HG03025 (cell line): ENCODE data around the gene MRPL41.
A peak's percentile ranks its signal among the peaks of the same experiment; 100 is the strongest.
"Not testable (repeated sequence)": the region's sequence is repeated elsewhere in the genome, so short reads cannot be mapped to it uniquely, and the experiment has no call there.

ENCODE experiments used
- ATAC-seq: cut with Tn5 transposase; IDR thresholded peaks from one replicate; pipeline ENCODE4 v1.9.1; 2021; ENCODE audit warnings: mild to moderate bottlenecking, moderate library complexity; ENCODE audit not compliant: unreplicated experiment, low FRiP score

The MRPL41 gene

DNA sequence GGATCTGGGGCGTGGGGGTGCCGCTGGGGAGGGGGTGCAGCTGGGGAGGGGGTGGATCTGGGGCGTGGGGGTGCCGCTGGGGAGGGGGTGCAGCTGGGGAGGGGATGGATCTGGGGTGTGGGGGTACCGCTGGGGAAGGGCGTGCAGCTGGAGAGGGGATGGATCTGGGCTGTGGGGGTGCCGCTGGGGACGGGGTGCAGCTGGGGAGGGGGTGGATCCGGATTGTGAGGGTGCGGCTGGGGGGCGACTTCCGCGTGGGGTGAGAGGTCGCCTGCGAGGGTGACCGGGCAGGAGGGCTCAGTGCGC is 768 bp upstream of the MRPL41 start:
- not testable (repeated sequence) for ATAC-seq

DNA sequence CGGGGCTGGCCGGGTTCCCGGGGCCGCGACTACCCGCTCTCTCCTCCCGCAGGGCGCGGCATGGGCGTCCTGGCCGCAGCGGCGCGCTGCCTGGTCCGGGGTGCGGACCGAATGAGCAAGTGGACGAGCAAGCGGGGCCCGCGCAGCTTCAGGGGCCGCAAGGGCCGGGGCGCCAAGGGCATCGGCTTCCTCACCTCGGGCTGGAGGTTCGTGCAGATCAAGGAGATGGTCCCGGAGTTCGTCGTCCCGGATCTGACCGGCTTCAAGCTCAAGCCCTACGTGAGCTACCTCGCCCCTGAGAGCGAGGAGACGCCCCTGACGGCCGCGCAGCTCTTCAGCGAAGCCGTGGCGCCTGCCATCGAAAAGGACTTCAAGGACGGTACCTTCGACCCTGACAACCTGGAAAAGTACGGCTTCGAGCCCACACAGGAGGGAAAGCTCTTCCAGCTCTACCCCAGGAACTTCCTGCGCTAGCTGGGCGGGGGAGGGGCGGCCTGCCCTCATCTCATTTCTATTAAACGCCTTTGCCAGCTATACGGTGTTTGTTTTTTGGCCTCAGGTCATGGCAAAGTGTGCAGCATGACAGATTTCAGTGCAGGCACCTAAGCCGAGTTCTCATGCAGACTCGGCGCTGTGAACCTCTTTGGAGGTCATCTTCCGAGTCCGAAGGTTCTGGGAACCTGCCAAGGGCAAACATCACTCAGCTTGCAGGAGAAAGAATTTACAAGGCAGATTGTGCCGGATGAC is 516 bp downstream of the MRPL41 start:
- no peak for ATAC-seq

DNA sequence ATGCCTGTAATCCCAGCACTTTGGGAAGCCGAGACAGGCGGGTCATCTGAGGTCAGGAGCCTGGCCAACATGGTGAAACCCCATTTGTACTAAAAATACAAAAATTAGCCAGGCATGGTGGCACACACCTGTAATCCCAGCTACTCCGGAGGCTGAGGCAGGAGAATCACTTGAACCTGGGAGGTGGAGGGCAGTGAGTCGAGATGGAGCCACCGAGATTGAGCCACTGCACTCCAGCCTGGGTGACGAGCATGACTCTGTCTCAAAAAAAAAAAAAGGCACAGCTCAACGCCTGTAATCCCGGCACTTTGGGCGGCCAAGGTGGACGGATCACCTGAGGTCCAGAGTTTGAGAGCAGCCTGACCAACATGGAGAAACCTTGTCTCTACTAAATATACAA is 2.0 kb downstream of the MRPL41 start:
- ATAC-seq = not testable (repeated sequence)

DNA sequence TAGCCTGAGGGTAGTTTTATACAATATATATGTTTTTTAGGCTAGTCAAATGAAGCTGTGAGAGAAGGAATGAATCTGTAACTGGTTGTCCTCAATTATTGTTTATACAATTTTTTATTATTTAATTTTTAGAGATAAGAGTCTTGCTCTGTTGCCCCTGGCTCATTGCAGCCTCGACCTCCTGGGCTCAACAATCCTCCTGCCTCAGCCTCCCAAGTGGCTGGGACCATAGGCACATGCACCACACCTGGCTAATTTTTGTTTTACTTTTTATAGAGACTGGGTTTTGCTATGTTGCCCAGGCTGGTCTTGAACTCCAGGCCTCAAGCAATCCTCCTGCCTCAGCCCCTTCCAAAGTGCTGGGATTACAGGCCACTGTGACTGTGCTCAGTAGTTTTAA is 2.7 kb downstream of the MRPL41 start:
- ATAC-seq = no peak

DNA sequence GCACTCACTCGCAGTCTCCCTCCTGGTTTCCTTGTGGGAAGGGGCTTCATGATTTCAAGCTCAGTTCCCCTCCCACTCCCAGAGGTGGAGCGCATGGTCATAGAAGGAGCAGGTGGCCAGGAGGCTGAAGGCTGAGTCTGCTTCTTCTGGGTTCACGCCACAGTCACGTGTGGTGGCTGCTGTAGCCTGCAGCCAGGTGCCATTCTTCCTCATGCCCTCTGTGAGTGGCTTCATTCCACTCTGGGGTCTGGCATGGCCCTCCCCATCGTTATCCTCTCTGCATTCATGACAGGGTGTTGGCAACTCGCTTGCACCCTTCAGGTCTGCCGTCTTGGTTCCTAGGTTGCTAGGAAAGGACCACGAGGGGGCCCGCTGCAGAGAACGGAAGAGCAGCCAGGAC is 3.5 kb downstream of the MRPL41 start:
- ATAC-seq = no peak

DNA sequence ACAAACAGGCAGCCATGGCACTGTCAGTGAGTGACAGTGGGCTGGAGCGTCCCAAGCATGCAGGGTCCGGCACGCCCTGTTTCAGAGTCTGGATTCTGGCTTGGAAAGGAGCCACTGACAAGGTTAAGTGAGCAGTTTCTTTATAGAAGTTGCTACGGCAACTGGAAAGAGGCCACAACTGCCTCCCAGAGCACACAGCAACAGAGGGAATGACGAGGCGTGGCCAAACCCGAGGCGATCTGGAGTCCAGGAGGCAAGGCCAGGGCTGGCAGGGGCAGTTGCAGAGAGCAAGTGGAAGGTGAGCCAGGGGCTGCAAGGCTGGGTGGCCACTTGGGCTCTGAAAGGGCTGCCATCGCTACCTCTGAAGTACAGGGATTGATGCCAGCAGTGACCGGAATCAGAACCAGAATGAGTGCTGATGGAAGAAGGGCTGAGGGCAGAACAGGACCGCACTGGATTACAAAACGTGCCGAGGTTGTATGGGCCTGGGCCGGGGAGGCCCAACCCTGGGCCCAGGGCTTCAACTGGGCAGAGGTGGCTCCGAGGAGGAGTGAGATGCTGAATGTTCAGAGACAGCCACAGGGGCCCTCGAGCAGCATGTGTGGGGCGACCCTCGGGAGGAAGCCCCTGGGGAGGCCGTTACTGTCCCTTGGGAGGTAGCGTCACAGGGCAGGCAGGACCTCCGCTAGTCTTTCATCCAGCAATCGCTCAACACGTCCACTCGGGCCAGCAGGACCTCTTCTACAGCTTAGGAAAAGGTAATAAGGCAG is 4.6 kb downstream of the MRPL41 start:
- ATAC-seq = no peak

DNA sequence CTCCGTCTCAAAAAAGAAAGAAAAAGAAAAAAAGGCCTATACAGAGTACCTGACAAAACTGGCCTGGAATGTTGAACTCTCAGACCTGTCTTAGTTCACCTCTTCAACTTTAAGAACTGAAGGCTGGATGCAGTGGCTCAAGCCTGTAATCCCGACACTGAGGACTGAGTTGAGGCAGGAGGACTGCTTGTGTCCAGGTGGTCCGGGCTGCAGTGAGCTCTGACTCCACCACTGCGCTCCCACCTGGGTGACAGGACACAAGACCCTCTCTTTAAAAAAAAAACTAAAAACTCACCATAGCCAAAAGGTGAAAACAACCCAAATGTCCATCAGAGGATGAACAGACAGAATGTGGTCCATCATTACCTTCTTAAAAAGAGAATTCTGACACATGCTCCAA is 6.4 kb downstream of the MRPL41 start:
- ATAC-seq = no peak

DNA sequence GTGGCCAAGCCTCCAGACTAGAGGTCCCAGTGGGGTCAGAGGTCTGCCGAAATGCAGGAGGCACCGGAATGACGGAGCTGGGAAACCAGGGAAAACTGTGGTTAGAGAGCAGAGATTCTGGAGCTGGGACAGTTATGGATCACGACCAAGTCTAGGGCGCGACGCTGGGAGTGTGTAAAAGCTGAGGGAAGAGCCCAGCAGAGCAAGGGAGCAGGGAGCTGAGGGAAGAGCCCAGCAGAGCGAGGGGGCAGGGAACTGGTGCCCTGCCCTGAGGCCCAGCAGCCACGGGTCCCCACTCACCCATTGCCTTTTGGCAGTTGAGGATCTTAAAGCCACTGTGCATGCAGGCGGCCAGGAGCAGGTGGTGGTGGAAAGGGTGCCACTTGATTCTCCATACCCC is 12.5 kb downstream of the MRPL41 start:
- no peak for ATAC-seq

DNA sequence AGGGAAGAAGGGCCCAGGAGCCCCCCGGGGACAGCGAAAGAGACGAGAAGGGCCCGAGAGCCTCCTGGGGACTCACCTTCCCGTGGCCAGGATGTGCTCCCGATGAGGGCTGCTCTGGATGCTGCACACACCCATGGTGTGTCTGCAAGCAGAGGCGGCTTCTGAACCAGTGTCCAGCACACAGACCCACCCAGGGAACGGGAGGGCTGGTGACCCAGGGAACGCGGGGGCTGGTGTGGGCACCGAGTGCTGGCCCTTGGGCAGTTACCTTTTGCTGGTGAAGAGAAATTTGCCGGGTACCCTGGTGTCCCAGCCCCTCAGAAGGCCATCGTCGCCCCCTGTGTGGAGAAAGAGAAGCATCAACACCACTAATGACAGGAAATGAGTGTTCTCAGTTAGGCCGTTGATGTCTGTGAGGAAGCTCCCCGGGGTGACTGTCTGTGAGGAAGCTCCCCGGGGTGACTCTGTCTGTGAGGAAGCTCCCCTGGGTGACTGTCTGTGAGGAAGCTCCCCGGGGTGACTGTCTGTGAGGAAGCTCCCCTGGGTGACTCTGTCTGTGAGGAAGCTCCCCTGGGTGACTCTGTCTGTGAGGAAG is 13.2 kb downstream of the MRPL41 start:
- no peak for ATAC-seq

DNA sequence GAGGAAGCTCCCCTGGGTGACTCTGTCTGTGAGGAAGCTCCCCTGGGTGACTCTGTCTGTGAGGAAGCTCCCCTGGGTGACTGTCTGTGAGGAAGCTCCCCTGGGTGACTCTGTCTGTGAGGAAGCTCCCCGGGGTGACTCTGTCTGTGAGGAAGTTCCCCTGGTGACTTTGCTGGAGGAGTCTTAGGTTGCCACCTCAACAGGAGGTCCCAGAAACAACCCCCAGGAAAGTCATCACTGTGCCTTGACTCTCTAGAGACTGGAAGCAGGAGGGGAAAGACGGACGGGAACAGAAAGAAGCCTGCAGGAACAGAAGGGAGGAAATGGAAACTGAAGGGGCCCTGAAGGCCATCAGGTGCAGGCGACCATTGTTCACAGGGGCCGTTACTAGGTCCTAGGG is 16.8 kb downstream of the MRPL41 start:
- ATAC-seq = not testable (repeated sequence)

DNA sequence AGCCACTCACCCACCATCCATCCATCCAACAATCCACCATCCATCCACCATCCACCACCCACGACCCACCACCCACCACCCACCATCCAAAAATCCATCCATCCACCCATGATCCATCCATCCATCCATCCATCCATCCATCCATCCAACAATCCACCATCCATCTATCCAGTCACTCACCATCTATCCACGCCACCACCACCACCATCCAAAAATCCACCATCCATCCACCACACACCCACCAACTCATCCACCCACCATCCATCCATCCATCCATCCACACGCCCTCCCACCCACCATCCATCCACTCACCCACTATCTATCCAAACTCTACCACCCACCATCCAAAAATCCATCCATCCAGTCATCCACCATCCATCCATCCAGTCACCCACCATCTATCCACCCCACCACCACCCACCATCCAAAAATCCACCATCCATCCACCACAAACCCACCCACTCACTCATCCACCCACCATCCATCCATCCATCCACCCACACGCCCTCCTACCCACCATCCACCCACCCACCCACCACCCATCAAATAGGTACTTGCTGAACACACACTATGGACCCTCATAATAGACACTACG is 18.0 kb downstream of the MRPL41 start:
- no peak for ATAC-seq

DNA sequence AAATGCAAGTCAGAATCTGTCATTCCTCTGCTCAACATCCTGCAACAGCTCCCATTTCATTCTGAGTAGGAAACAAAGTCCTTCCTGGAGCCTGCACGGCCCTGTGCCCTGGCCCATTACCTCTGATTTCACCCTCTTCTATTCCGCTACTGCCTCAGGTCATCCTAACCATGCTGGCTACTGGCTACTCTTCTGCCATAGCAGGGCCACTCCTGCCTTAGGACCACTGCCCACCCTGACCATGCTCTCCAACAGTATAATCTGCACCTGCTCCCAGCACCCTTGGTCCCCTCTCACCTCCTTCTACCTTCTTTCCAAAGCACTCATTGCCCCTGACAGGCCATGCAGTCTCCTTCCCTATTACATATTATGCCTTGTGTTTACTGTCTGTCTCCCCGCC is 18.9 kb downstream of the MRPL41 start:
- no peak for ATAC-seq

DNA sequence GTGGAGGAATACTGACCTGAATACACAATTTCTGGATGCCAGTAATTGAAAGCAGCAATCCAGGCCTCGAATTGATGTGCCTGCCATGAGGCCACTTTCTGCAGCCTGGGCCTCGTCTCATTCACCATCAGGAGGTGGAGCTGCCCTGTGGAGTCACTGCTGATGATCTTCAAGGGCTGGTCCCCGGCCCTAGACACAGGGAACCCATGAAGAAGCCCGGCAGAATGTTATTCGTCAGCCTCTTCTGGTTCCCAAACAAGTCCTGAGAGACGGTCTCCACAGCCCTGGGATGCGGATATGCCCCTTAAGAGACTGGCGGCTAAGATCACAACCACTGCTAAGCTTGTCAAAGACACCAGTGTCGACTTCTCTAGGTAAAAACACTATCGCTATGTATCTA is 22.5 kb downstream of the MRPL41 start:
- no peak for ATAC-seq

DNA sequence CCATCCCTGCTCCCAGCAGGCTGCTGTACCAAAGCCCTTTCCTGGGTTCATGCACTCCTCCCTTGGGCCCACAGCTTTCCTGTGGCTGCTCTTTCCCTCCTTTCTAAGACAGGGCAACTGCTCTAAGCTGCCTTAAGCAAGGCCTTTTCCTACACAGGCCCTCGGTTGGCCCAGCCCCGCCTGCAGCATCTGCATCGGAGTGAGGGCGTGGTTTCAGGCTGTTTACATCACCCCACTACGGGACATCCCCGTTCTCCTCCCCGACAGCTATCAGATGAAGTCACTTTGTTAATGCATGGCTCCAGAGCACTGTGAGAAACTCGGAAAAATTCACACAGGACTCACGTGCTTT is 23.7 kb downstream of the MRPL41 start:
- ATAC-seq = no peak

DNA sequence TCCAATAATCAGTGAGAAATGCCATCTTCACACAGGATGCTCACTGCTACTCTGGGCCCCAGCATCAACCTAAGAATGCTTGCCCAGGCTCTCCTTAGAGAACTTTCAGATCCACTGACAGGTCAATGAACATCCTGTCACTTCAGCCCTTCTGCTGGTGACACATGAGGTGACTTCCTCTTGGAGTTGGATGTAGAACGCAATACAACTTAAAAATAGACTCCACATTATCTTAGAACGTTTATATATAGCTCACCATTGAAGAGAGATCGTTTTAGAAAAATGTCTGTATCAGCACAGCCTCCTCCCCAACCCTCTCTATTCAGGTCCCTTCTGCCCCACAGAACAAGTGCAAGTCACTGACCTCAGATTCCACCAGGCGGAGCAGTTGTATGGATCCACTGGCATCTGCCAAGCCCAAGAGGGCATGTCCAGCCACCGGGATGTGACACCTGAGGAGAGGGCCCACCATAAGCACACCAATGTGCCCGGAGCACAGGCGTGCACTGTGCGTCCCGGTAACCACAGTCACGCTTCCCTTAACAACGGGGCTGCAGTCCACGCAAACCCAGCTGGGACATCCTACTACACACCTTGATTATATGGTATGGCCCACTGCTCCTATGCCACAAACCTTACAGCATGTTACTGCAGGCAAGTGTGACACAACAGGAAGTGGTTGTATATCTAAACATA is 24.2 kb downstream of the MRPL41 start:
- ATAC-seq = no peak

DNA sequence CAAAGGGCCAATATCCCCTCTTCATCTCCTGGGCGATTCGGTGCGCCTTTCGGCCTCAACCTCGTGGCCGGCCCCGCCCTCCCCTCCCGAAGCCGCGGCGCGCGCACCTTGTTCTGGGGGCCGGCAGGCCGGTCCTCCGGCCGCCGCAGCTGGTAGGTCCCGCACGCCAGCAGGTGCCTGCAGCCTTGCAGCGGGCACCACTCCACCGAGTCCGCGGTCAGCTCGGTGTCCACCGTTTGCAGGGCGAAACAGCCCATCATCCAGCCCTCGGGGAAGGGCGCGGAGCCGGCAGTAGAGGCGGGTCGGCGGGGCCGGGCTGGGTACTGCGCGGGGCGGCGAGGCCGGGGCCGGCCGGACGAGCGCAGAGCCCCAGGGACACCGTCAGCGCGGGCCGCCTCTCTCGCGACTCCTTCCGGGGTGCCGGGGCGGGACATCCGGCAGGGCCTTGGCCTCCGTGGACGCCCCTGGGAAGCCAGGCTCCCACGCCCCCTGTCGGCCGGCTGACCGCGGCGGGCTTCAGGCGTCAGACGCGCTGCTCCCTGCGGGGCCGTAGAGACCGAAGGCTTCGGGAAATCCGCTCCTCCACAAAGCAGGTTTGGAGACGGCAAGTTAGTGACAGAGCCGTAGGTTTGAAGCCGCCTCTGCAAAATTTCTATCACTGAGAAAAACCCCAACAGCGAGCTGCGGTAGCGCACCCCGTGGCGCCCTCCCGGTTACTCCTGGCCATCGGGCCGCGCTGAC is 27.0 kb downstream of the MRPL41 start, which contains the start of gene DPH7:
TSS of gene DPH7 (minus strand) at position 408 of the 741 bp plus-strand sequence. CDS start at position 260, 148 bp downstream.
- ATAC-seq = peak; percentile 62

DNA sequence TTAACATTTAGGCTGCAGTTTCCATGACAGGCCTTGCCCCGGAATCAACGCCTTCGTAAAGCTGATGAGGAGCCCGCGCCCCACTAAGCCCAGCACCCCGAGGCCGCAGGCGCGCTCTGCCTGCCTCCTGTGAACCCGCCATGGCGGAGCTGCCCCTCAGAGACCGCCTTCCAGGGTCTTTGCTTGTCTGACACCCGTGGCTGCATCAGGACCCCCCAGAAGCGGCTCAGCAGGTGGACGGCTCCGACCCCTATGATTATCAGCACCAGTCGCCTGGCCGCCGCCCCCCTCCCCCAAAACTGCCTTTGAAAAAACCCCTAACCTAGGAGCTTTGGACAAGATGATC is 27.6 kb downstream of the MRPL41 start:
- no peak for ATAC-seq

DNA sequence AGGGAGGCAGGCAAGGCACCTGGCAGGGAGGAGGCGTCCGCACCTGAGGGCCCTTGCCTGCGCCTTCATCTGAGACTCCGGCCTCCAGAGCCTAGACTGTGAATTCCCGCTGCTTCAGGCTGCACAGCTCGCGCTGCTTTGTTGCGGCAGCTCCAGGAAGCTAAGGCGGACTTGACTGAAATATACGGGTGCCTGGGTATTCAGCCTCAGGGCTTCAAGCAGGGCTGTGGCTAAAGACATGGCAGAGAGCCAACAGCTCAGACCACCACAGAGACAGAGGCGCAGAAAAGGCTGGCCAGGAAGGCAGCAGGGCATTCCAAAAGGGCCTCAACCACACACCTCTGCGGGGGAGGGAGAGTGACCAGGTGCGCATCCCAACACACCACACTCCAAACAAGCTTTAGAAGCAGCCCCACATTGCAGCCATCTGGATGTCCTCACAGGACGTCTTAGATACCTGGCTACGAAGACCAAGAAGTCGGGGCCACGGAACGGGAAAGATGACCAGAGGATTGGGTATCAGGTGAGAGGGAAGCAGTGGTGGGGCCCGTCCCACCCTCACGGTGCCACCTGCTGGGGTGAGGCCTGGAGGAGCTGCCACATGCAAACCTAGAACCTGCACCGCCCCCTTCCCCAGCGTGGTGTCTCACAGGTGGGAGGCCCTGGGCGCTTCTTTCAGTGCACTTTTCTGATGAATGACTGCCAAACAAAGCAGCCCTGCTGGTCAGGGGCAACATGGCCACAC is 28.7 kb downstream of the MRPL41 start:
- no peak for ATAC-seq

DNA sequence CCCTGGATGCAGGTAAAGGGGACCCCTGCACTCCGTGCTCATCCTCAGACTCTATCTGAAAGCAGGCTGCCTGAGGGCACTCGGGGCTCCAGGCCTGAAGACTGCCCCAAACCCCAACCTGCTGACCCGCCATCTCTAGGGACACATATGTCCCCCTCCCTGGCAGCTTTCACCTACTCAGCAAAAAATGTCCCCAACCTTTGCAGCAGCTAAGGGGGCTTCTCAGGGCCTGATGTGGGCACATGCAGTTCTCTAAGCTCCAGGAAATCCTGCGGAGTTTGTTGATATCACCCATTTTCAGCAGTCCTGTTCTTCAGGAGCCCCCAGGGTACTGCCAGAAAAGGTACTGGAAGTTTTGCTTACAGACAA is 29.3 kb downstream of the MRPL41 start:
- no peak for ATAC-seq
